Measurements from ENCODE around the gene NEK4.

DNA sequence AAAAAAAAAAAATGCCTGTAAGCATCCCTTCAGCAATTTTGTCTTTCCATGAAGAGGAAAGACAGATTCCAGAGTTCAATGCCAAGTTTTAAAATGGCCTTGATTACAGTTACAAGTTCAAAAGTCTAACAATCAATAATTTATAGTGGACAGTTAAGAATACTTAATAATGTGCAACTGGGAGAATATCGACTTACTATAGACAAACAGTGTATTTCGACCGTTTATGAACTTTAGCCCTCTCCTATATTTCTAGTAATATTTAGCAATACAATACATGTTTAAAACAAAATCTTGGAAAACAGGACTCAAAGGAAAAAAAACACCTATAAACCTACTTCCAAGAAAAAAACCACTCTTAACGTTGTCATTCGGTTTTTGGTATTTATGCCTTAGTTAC, 86.6 kb downstream of the NEK4 start:
- TF ChIP-seq SIN3A (IDR thresholded peaks at IDR 0.05; ENCODE audit: borderline replicate concordance, insufficient read depth, low read length) (no peak), POLR2AphosphoS5 (IDR thresholded peaks at IDR 0.05; ENCODE audit: low read depth, low read length) (no peak), TAF1 (IDR thresholded peaks at IDR 0.05; ENCODE audit: borderline replicate concordance, insufficient read depth, low read length) (no peak)
- TF ChIP-seq, protein P1, sequence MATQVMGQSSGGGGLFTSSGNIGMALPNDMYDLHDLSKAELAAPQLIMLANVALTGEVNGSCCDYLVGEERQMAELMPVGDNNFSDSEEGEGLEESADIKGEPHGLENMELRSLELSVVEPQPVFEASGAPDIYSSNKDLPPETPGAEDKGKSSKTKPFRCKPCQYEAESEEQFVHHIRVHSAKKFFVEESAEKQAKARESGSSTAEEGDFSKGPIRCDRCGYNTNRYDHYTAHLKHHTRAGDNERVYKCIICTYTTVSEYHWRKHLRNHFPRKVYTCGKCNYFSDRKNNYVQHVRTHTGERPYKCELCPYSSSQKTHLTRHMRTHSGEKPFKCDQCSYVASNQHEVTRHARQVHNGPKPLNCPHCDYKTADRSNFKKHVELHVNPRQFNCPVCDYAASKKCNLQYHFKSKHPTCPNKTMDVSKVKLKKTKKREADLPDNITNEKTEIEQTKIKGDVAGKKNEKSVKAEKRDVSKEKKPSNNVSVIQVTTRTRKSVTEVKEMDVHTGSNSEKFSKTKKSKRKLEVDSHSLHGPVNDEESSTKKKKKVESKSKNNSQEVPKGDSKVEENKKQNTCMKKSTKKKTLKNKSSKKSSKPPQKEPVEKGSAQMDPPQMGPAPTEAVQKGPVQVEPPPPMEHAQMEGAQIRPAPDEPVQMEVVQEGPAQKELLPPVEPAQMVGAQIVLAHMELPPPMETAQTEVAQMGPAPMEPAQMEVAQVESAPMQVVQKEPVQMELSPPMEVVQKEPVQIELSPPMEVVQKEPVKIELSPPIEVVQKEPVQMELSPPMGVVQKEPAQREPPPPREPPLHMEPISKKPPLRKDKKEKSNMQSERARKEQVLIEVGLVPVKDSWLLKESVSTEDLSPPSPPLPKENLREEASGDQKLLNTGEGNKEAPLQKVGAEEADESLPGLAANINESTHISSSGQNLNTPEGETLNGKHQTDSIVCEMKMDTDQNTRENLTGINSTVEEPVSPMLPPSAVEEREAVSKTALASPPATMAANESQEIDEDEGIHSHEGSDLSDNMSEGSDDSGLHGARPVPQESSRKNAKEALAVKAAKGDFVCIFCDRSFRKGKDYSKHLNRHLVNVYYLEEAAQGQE (IDR thresholded peaks at IDR 0.05; ENCODE audit: insufficient read depth in 1 of 2, low read depth in 2 of 2, low read length in 2 of 2) = no peak

Measured in PFSK-1 (cell line).